Thyroid gland (tissue), 4 donors: ENCODE measurements around the gene EEFSEC.

Source experiments
- CTCF ChIP-seq, 6 experiments: fragments of 200-600 bp in 3 of 6; fragments of 450-650 bp in 3 of 6; sonication (generic) in 3 of 6; IDR thresholded peaks; one replicate each; pipeline ENCODE4 v1.5.1; 2016 to 2019; ENCODE audit warnings: antibody characterized with exemption in 6 of 6, mild to moderate bottlenecking in 2 of 6, inconsistent platforms in 1 of 6, moderate library complexity in 1 of 6
- POLR2A ChIP-seq, 2 donors: fragments of 450-650 bp; IDR thresholded peaks; one replicate each; pipeline ENCODE4 v1.6.1; 2017; ENCODE audit warnings: antibody characterized with exemption in 2 of 2, mild to moderate bottlenecking in 2 of 2, moderate library complexity in 1 of 2

- TF ChIP-seq POLR2A (IDR thresholded peaks at IDR 0.05) = no peak
- TF ChIP-seq CTCF (IDR thresholded peaks at IDR 0.05) = no peak
Observed at GRCh38 chr3:128327606-128328031, 174.3 kb downstream of the EEFSEC start.
